ENCODE results near the gene PPIC.
"Not testable (repeated sequence)": the region's sequence is repeated elsewhere in the genome, so short reads cannot be mapped to it uniquely, and the experiment has no call there.

The PPIC gene

DNA sequence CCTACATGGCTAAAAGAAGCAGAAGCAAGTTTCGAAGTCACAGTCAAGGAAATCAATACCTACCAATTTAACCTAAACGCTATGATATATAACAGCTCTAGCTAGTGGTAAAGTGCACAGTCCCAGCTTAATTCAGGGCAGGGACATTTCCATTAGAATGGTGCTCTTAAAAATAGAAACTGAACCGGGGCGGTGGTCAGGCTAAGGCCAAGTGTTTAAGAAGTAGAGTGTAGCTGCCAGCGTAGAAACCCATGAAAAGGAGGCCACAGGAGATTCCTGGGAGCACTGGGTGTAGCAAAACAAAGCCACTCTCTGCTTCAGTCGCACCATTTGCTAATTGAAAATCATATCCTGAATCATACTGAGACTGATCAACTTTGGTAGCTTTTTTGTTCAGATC lies 28.8 kb downstream of the PPIC start:
- DNase-seq (ENCODE audit: low read depth, low spot score), result no peak

DNA sequence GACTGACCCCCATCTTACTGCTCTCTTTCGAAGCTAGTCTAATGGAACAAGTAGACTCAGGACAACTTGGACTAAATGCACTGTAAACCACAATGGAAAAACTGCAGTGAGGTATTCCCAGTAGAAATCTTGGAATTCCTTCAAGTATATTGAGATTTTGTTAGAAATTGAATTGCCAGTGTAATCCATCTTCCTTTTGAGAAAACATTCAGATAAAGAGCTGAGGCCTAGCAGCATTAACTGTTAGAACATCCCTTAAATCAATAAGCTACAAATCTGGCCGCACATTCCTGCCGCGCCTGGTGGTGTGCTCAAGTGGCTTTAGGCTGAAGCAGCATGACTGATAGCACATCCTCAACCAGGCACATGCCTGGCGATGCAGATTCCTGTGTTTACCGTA lies 29.3 kb downstream of the PPIC start:
- no peak for DNase-seq (ENCODE audit: low read depth, low spot score)

DNA sequence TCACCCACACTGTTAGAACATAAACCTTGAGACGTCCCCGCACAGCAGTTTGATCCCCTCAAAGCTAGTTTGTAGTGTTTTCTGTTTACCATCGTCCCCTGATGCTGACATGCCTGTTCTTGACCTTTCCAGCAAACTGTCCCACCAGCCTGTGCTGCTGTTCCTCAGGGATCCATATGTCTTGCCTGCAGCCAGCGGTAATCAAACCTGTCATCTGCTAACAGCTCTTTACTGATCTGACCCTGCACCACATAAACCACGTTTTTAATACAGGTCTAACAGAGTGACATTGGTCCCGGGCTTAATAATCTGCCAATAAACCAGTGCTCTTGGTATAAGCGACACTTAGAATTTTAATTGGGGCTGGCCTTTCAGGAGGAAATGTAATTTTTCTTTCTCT lies 34.7 kb downstream of the PPIC start:
- DNase-seq (ENCODE audit: low read depth, low spot score), result no peak

DNA sequence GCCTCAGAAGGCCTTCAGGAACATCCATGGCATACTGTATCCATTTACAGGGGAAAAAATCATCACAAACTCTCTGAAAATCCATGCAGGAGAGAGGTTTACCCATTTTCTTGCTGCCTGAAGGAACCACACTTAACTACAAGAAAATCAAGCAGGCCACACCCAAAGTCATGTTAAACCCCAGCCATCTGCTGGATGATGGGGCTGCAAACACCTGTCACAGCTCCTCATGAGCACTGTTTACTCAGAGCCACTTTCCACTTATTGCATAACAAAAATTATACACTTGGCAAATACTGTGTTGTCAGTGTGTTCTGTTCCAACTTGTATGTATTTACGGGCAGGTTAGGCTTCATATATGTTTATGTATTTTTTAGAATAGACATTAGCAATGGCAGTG lies 35.8 kb downstream of the PPIC start:
- no peak for DNase-seq (ENCODE audit: low read depth, low spot score)

DNA sequence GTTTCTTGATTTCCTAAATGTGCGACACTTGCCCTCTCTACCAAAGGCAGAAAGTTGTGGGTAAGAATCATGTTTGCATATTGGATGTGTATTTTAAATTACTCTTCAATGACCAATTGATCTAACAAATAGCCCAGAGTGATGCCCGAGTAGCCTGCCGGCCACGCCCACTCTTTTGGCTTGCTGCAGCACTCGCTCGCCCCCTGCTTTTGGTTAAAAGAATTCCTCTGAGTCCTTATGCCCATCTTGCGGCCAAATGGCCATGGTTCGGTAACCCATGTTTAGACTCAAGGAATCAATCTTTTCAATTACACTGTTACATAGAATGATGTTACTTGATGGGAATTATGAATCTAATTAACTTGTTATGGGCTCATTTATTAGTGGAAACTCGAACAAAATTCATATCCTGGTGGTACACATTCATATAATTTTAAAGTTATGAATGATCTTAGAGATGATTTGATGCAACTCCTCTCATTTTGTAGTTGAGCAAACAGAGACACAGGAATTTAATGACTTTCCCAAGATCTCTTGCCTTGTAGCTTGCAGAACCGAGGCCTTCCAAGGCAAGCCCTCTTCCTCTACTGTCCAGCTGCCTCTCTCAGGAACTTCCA lies 36.5 kb downstream of the PPIC start:
- no peak for DNase-seq (ENCODE audit: low read depth, low spot score)

DNA sequence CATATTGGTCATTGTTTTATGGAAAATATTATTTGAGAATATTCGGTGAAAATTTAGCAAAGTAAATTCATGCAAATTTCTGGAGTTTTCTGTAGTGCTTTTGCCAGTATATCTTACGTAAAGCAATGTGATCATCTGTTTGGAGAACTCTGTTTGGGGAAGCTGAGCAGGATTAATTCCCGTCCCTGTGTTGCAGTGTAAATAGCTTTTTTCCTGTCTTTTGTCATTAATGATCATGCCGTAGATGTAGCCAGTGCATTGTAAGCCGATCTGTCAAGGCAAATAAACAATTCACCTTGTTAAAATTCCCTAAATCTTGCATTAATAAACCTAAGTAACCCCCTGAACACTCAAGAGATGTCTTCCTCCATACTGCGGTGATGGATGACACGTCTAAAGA lies 39.2 kb downstream of the PPIC start:
- DNase-seq (ENCODE audit: low read depth, low spot score), result no peak

DNA sequence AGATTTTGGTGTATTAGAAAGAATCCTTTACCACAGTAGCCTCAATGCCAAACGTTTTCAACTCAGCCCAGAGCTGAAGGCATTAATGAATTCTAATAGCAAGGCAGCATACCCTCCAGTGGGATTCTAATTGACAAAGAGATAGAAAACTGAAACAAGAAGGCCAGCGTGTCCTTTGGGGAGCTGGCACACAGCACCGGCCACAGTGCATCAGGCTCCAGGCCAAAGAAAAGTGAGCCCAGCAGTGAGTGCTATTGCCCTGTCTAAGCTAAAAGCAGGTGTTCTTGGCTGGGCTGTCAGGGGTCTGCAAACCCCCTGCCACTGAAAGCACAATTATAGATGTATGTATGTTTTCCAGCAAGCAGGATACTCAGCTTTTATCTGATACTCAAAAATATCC lies 40.4 kb downstream of the PPIC start:
- no peak for DNase-seq (ENCODE audit: low read depth, low spot score)

DNA sequence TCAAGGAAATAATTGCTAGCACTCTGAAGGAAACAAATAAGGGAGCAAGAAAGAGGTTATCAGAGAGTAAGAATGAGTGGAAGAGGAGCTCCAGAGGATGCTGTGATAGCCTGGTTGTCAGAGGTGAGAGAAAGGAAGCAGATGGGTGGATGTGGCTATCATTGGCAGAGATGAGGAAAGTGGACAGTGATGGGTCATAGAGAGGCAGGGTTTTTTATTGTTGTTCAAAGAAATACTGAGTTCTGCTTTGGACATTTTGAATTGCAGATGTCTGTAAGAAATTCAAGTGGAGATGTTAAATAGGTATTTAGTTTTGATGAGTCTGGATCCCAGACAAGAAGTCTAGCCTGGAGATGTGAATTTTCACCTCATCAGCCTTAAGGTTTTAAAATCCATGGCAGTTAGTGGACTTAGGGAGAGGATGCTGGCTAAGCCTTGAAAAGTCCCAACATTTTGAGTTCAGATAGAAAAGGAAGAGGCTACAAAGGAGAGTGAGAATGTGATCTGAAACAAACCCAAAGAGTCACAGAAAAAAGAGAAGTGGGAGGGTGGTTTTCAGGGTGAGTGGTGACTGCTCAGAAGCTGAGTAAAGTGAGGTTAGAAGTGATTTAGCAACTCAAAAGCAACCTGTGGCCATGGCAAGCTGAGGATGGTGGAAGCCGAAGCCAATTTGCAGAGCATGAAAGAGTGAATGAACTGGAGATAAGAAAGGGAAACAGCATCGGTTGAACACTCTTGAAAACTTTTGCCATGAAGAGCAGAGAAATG lies 50.4 kb downstream of the PPIC start:
- no peak for DNase-seq (ENCODE audit: low read depth, low spot score)

DNA sequence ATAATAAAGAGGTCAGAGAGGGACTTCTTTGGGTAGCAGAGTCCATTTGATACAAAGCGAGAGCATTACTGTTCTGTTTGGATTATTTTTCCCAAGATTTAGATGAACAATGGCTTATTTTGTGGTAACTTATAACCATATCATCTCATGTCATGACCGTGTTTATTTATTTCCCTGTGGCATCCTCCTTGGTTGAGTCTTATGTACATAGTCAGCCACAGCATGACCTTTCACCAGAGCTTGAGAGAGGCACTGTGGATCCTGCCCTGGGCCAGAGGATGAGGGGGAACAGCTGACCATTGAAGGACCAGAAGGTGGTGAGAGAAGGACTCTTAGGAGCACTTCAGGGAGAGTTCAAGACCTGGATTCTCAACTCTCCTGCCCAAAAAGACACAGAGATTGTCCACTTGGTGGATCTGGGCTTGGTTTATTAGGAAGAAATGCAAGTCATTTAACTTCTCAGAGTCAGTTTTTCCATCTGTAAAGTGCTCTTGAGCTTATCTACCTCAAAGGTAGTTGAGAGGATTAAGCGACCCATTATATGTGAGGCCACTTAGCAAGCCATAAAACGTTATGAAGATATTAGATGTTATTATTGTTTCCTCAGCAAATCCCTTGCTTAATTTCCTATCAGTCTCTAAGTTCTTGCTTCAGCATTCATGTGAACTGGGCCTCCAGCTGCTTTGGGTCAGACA lies 51.4 kb downstream of the PPIC start:
- DNase-seq (ENCODE audit: low read depth, low spot score), result no peak

DNA sequence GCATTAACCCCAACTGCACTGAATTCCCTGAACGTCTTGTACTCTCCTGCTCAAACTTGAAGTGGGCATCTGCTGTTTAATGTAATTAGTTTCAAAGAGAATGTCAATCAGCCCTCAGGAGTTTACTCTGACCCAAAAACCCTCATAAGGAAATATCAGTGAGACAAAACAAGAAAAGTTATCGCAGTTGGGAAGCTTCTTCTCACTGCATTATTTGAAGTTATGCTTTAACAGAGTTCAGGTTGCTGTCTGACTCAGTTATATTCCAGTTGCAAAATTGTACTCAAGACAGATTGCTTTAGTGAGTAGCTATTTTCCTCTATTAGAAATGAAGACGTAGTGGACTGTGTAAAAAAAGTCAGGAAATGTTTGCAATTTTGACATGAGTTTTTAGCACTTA lies 52.1 kb downstream of the PPIC start:
- DNase-seq (ENCODE audit: low read depth, low spot score), result no peak

DNA sequence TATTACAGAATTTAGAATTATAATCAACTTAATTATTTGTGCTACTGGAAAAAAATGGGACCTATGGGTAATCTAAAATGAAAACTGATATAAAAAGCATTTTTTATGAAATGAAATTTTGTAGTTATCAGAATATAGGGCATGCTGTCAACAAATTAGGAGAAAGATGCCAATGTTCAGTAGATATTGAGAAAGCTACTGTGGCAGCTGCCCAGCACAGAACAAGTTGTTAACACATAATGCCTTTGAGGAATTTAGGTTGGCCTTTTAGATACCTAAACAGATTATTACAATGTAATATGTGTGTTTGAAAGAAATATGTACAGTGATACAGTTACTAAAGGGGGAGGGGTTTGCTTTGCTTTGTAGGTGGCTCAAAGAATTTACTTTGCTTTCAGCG lies 54.1 kb downstream of the PPIC start:
- no peak for DNase-seq (ENCODE audit: low read depth, low spot score)

DNA sequence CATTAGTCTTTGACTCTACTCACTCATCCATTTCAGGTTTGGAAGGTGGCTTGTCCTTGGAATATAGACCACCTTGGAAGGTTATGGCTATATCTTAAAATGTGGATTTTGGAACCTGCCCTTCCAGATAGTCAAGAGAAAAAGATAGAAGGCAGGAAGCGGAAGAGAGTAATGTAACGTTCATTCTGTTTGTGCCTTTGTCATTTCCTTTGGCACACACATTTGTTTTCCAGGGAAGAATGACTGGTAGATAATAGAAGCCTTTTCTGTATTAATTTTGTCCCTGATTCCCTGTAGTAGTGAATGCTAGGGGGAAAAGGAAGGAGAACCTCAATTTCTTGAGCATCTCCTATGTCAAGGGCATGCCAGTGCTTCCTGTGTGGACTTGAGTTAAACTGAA lies 54.7 kb downstream of the PPIC start:
- DNase-seq (ENCODE audit: low read depth, low spot score), result no peak

DNA sequence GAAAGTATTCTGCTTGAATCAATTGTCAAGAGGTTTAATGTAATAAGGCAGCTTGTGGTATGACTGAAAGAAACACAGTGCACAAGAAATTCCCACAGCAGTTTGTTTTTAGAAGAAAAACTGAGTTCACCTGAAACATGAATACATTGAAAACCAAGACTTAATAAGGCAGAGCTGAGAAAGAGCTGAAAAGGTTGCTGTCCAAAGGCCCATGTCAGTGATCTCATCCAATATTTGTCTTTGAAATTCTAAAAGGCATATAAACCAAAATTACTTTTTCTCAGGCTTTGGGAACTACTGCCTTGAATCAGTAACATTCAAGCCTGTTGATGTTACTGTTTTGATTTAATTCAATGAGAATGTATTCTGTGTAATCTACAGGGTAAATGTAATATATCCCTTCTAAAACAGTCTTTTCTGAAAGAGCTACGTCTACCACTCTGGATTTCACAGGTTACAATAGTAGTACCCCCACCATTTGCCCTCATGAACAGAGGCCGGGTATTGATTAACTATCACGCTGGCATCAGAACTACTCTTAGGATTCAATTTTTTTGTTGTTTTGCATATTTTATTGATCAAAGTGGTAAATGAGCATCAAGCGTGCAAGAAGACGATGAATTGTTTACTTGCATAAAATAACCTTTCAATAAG lies 57.8 kb downstream of the PPIC start:
- no peak for DNase-seq (ENCODE audit: low read depth, low spot score)

DNA sequence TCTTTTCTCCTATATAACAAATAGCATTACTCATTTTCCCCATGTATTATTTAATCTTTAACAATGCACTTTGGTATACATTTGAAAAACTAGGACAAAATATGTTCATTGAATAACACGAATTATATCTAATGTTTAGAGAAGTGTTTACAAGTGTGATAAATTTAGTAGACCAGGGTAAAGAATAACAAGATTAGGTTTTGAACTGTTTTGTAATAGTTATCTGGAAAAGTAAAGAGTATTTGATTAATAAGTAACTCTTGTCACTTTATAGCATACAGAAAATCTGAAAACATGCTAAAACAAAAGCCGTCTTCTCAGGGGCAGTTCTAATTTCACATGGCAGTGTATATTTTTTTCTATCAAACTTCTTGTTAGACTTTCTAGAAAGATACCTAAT lies 58.5 kb downstream of the PPIC start:
- no peak for DNase-seq (ENCODE audit: low read depth, low spot score)

DNA sequence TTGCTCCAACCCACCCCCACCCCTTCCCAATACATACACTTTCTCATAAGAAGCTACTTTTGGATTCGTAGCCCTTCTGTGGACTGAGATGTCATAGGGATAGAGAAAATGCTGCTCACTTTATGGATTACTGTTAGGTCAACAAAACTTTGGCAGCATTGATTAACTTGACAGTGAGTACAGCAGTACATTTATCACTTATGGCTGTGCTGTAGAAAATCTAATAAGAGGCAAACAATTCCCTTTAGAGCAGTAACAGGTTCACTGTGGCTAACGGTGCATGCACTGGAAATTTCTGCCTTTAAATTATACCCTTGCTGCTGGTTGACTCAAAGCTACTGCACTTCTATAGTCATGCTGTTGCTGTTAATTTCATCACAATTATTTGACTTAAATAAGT lies 59.2 kb downstream of the PPIC start:
- DNase-seq (ENCODE audit: low read depth, low spot score), result no peak

DNA sequence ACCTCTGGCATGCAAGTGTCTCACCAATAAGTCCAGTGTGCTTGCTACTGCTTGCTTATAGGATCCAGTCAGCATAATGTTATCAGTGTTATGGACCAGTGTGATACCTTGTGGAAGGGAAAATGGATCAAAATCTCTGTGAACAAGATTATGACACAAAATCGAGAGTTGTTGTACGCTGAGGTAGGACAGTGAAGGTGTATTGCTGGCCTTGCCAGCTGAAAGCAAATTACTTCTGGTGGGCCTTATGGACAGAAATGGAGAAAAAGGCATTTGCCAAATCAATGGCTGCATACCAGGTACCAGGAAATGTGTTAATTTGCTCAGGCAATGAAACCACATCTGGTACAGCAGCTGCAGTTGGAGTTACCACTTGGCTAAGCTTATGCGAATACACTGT lies 62.3 kb downstream of the PPIC start:
- not testable (repeated sequence) for DNase-seq (ENCODE audit: low read depth, low spot score)

DNA sequence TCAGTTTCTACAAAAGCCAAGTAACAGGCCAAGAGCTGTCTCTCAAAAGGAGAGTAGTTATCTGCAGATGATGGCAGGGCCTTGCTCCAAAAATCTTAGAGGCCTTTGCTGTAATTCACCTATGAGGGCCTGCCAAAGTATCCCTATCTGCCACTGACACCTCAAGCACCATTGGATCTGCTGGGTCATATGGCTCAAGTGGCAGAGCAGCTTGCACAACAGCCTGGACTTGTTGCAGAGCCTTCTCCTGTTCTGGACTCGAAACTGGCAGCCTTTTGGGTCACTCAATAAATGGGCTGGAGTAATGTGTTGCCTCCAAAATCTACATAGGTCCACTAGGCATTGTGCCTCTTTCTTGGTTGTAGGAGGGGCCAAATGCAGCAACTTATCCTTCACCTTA lies 62.8 kb downstream of the PPIC start:
- DNase-seq (ENCODE audit: low read depth, low spot score), result not testable (repeated sequence)
